ENCODE results near the gene KDM1A.
"Not testable (repeated sequence)": the region's sequence is repeated elsewhere in the genome, so short reads cannot be mapped to it uniquely, and the experiment has no call there.

KDM1A gene

DNA sequence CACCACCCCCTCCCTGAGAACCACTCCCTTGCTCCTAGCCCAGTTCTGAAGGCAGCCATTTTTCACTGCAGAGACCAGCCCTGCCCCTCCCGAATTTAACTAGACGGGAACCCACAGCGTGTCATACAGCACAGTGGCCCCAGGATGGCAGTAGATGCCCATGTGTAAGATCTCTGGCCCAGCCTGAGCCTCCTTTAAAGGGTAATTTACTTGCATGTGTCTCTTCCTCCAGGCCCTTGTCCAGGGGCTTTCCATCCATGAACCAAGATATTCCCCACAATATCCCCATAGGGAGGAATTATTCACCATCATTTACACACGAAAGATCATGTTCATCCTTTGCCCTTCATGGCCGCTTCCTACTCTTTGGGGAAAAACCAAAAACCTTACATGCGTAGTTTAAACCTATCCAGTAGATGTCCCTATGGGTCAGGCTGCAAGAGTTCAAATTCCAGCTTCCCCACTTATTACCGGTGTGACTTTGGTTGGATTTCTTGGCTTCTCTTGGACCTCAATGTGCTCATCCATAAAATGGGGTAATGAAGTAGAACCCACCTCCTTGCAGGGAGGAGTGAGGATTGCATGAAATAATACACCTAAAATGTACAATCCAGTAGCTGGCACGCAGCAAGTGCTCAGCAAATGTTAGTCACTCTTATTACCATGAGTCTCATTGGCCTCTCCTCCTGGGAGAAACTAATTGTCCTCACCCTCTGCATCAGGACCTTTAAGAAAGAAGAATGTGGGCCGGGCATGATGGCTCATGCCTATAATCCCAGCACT is 42.6 kb upstream of the KDM1A start:
- TF ChIP-seq CTCF (conservative IDR thresholded peaks at IDR 0.05) = peak; percentile 92
- peak overlapping the region; percentile 51; the same call in 1 of the 2 replicates for H3K27ac ChIP-seq

- TF ChIP-seq CTCF (conservative IDR thresholded peaks at IDR 0.05) = no peak
- H3K27ac ChIP-seq = no peak overlapping the region
These were observed 41.0 kb upstream of the KDM1A start for GRCh38 chr1:22978299-22978698.

- not testable (repeated sequence) for H3K27ac ChIP-seq
These were observed 38.8 kb upstream of the KDM1A start for GRCh38 chr1:22980471-22980790.

DNA sequence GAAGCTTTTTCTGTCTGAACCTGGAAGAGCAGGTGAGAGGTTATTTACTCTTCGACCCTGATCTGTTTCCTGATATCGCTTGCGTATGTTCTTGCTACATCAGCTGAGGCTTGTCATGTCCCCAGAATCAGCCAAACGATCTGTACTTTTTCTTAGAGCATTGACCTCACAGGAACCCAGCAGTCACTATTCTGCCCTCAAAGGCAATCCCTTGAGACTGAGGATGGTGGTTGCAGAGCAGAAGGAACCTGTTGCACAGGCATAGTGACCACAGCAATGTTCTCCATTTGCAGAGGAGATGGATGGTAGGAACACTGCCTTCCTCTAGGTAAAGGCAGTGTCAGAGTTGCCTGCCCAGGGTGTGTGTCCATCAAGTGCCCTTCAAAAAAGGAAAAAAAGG is 35.3 kb upstream of the KDM1A start:
- TF ChIP-seq CTCF (conservative IDR thresholded peaks at IDR 0.05) = no peak
- no peak overlapping the region for H3K27ac ChIP-seq

DNA sequence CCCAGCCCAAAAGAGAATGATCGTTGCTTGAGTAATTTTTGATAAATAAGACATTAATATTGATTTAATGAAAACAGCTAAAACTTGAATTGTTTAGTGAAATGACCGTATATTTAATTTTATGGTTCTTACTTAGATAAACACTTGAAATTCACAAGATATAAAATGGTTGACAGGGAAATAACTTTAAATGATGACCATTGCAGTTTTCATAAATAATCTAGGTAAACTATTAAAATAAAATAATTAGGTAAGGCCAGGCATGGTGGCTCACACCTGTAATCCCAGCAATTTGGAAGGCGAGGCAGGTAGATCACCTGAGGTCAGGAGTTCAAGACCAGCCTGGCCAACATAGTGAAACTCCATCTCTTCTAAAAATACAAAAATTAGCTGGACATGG is 26.9 kb upstream of the KDM1A start:
- not testable (repeated sequence) for H3K27ac ChIP-seq

GRCh38 chr1:22993220-22993795 is 26.0 kb upstream of the KDM1A start:
- H3K27ac ChIP-seq = not testable (repeated sequence)

GRCh38 chr1:22995774-22996173 is 23.5 kb upstream of the KDM1A start:
- H3K27ac ChIP-seq = no peak overlapping the region
- TF ChIP-seq CTCF (conservative IDR thresholded peaks at IDR 0.05) = no peak

DNA sequence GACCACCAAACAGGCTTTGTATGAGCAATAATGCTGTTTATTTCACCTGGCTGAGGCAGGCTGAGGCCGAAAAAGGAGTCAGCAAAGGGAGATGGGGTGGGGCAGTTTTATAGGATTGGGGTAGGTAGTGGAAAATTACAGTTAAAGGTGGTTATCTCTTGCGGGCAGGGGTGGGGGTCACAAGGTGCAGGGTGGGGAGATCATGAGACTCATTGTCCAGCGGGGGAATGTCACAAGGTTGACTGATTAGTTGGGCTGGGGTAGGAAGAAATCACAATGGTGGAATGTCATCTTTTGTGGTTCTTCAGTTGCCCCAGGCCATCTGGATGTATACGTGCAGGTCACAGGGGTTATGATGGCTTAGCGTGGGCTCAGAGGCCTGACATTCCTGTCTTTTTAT is 21.7 kb upstream of the KDM1A start:
- not testable (repeated sequence) for H3K27ac ChIP-seq

- H3K27ac ChIP-seq = not testable (repeated sequence)
These were observed 19.1 kb upstream of the KDM1A start for GRCh38 chr1:23000133-23000532.

GRCh38 chr1:23002218-23002617 is 17.1 kb upstream of the KDM1A start:
- H3K27ac ChIP-seq = not testable (repeated sequence)

DNA sequence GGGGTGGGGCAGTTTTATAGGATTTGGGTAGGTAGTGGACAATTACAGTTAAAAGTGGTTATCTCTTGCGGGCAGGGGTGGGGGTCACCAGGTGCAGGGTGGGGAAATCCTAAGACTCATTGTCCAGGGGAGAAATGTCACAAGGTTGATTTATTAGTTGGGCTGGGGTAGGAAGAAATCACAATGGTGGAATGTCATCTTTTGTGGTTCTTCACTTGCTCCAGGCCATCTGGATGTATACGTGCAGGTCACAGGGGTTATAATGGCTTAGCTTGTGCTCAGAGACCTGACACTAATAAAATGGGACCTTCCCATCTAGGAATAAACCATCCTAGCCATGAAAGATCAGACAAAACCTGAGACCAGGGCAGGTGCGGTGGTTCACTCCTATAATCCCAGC is 15.2 kb upstream of the KDM1A start:
- H3K27ac ChIP-seq = no peak overlapping the region
- TF ChIP-seq CTCF (conservative IDR thresholded peaks at IDR 0.05) = no peak

DNA sequence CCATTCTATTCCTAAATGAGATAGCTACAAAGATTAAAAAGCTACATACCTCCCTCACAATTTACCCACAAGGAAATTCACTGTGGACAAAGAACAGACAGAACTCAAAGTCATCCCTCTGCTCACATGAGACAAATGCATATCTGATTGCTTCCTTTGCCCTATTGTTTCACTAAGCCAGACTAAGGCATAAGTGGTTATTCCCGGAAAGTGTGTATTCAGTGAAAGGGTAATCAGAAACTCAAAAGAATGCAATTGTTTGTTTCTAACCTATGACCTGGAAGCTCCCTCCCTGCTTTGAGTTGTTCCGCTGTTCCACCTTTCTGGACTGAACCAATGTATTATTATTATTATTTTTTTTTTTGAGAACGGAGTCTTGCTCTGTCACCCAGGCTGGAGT is 14.5 kb upstream of the KDM1A start:
- H3K27ac ChIP-seq = not testable (repeated sequence)
